Activated CD4-positive, alpha-beta memory T cell treated with anti-CD3 and anti-CD28 coated beads for 36 hours (primary cell): ENCODE measurements around the gene BRIX1. TPM values are rescaled to one million over a fixed set of nuclear protein-coding genes. Genes with fewer than 3 reads are reported as not detected.
A peak's percentile ranks its signal among the peaks of the same experiment; 100 is the strongest.
"Not testable (repeated sequence)": the region's sequence is repeated elsewhere in the genome, so short reads cannot be mapped to it uniquely, and the experiment has no call there.

Experiments used
- CTCF ChIA-PET: fragments of 350-600 bp; sonication (Branson Sonifier 250); formaldehyde crosslinking; loops from one replicate; lab custom pipeline; 2021; ENCODE audit warnings: antibody characterized with exemption, inconsistent platforms; lab: Charles Lee
- POLR2A ChIA-PET: fragments of 350-600 bp; sonication (Branson Sonifier 250); formaldehyde crosslinking; loops from one replicate; lab custom pipeline; 2021; ENCODE audit warnings: antibody characterized with exemption; lab: Charles Lee
- DNase-seq: peaks from one replicate; pipeline ENCODE4 v3.0.0-alpha.2; 2020
- H3K27ac Mint-ChIP-seq: one replicate; pipeline ENCODE4 v1.8.0; 2021; ENCODE audit warnings: mixed read lengths
- H3K27me3 Mint-ChIP-seq: one replicate; pipeline ENCODE4 v1.8.0; 2021; ENCODE audit warnings: mixed read lengths
- H3K36me3 Mint-ChIP-seq: one replicate; pipeline ENCODE4 v1.8.0; 2021; ENCODE audit warnings: mixed read lengths
- H3K4me1 Mint-ChIP-seq: one replicate; pipeline ENCODE4 v1.8.0; 2021; ENCODE audit warnings: low read depth, mixed read lengths
- H3K4me3 Mint-ChIP-seq: one replicate; pipeline ENCODE4 v1.8.0; 2021; ENCODE audit warnings: mild to moderate bottlenecking, mixed read lengths
- H3K9me3 Mint-ChIP-seq: one replicate; pipeline ENCODE4 v1.8.0; 2021; ENCODE audit warnings: mixed read lengths
- intact Hi-C: fragments of 100-400 bp; cut with micrococcal nuclease; formaldehyde crosslinking; loops from one replicate; pipeline ENCODE4 v1.15.1; 2023
- total RNA-seq, 2 experiments: library from RNA; stranded (reverse); gene quantifications; one replicate each; pipeline ENCODE4 v1.2.3, GENCODE V29; 2021

BRIX1 gene
- total RNA-seq, 2 experiments from 2014 or later = 67.4 to 71.4 TPM

- Mint-ChIP-seq H3K9me3 (no peaks in the 10 kb centered on the region), H3K4me3 (no peak overlapping the region), H3K27me3 (no peaks in the 10 kb centered on the region), H3K4me1 (peaks cover 19% of the 10 kb centered on the region), H3K27ac (no peak overlapping the region), H3K36me3 (peaks cover 12% of the 10 kb centered on the region)
- CTCF ChIA-PET = interaction anchor here (0.7 to 5.4 kb wide), 3 partner anchors 8 to 411 kb away, joined by 3 to 52 read pairs (median 3); no protein-coding TSS in a partner anchor
- POLR2A ChIA-PET = no interaction called here
- intact Hi-C loops = no loop called here
- peak; percentile 16 for DNase-seq
Measured at GRCh38 chr5:34959323-34959722, 43.8 kb downstream of the BRIX1 start.

- Mint-ChIP-seq H3K4me1 (no peaks in the 10 kb centered on the region), H3K4me3 (no peak overlapping the region), H3K27me3 (no peaks in the 10 kb centered on the region), H3K36me3 (peaks cover 15% of the 10 kb centered on the region), H3K27ac (no peak overlapping the region), H3K9me3 (peaks cover 10% of the 10 kb centered on the region)
- DNase-seq = no peak
- ChIA-PET POLR2A (no interaction called here), CTCF (no interaction called here)
- intact Hi-C loops = no loop called here
Measured at GRCh38 chr5:34967540-34967939, 52.0 kb downstream of the BRIX1 start.

GRCh38 chr5:34968258-34968657, 52.7 kb downstream of the BRIX1 start:
- Mint-ChIP-seq H3K27me3 (no peaks in the 10 kb centered on the region), H3K4me3 (no peak overlapping the region), H3K36me3 (peaks cover 15% of the 10 kb centered on the region), H3K9me3 (peaks cover 10% of the 10 kb centered on the region), H3K4me1 (no peaks in the 10 kb centered on the region), H3K27ac (no peak overlapping the region)
- intact Hi-C loops = no loop called here
- no peak for DNase-seq
- ChIA-PET POLR2A (no interaction called here), CTCF (interaction anchor here (1.2 kb wide), 1 partner anchor 35 kb away, joined by 3 read pairs; no protein-coding TSS in a partner anchor)

- peaks cover 8% of the 10 kb centered on the region for H3K9me3 Mint-ChIP-seq
- intact Hi-C loops = no loop called here
- H3K4me1 Mint-ChIP-seq = no peaks in the 10 kb centered on the region
- no peak overlapping the region for H3K4me3 Mint-ChIP-seq
- ChIA-PET CTCF (no interaction called here), POLR2A (no interaction called here)
- no peak for DNase-seq
- no peak overlapping the region for H3K27ac Mint-ChIP-seq
- peaks cover 15% of the 10 kb centered on the region for H3K36me3 Mint-ChIP-seq
- no peaks in the 10 kb centered on the region for H3K27me3 Mint-ChIP-seq
Measured at GRCh38 chr5:34970552-34970951, 55.0 kb downstream of the BRIX1 start.

GRCh38 chr5:34971655-34972054, 56.1 kb downstream of the BRIX1 start:
- H3K4me1 Mint-ChIP-seq, H3K27ac Mint-ChIP-seq, DNase-seq, POLR2A ChIA-PET, H3K36me3 Mint-ChIP-seq, H3K9me3 Mint-ChIP-seq, H3K4me3 Mint-ChIP-seq, CTCF ChIA-PET, H3K27me3 Mint-ChIP-seq, intact Hi-C loops: not testable (repeated sequence)

Other genes with a start within 250 kb of the BRIX1 start
- gene TTC23L, start 76.5 kb upstream of the BRIX1 start, total RNA-seq = under 1 TPM in 1 of 2 experiments, not detected in 1; 0.07 TPM
- gene RAD1, start 207 bp upstream of the BRIX1 start, total RNA-seq = 10 to 100 TPM; 36.2 to 38.3 TPM
- 10 to 100 TPM; 60.3 to 62.3 TPM for gene DNAJC21, start 13.8 kb downstream of the BRIX1 start, total RNA-seq
- gene AGXT2, start 132.2 kb downstream of the BRIX1 start, total RNA-seq = not detected